Thoracic aorta (tissue), 2 donors: ENCODE measurements around the gene OR2AG1. TPM values are rescaled to one million over a fixed set of nuclear protein-coding genes. Genes with fewer than 3 reads are reported as not detected.
A peak's percentile ranks its signal among the peaks of the same experiment; 100 is the strongest.

Source experiments
- ATAC-seq: fragments of 150-250 bp; one replicate; pipeline ENCODE4 v1.8.0; 2017; ENCODE audit warnings: low read depth; ENCODE audit not compliant: insufficient number of reproducible peaks, low FRiP score
- DNase-seq: peaks from one replicate; pipeline ENCODE4 v3.0.0-alpha.2; 2020; ENCODE audit warnings: low spot score
- H3K27ac ChIP-seq, 2 donors: fragments of 200-600 bp; sonication (generic); 1 replicate in 1 of 2; 2 replicates in 1 of 2; pipeline ENCODE4 v1.5.1; 2016; ENCODE audit warnings: mild to moderate bottlenecking in 2 of 2, moderate library complexity in 2 of 2
- H3K27me3 ChIP-seq: fragments of 200-600 bp; sonication (generic); replicated peaks from 2 replicates; pipeline ENCODE4 v1.6.0; 2016; ENCODE audit warnings: mild to moderate bottlenecking; ENCODE audit not compliant: insufficient read depth
- H3K36me3 ChIP-seq: fragments of 200-600 bp; sonication (generic); one replicate; pipeline ENCODE4 v1.5.1; 2016
- H3K4me1 ChIP-seq, 2 donors: fragments of 200-600 bp; sonication (generic); 1 replicate in 1 of 2; 2 replicates in 1 of 2; pipeline versions ENCODE4 v1.5.1 to v1.6.0; 2016; ENCODE audit warnings: low read depth in 2 of 2, mild to moderate bottlenecking in 1 of 2; ENCODE audit not compliant: control insufficient read depth in 1 of 2
- H3K4me3 ChIP-seq: fragments of 200-600 bp; sonication (generic); 2 replicates; pipeline ENCODE4 v1.5.1; 2016; ENCODE audit warnings: mild to moderate bottlenecking
- H3K9me3 ChIP-seq: fragments of 200-600 bp; sonication (generic); 2 replicates; pipeline ENCODE4 v1.5.1; 2016
- total RNA-seq, 2 donors: library from RNA; depleted of rRNA; stranded (reverse); fragments of >200 nt; gene quantifications; one replicate each; pipeline versions ENCODE4 v1.1.0 to v1.2.3, GENCODE V29; 2016
- TF ChIP-seq, protein P1 (sequence below): fragments of 200-600 bp; sonication (generic); IDR thresholded peaks from one replicate; pipeline ENCODE4 v1.5.1; 2019; ENCODE audit warnings: antibody characterized with exemption

The OR2AG1 gene
- total RNA-seq, 2 donors from 2014 or later = not detected

DNA sequence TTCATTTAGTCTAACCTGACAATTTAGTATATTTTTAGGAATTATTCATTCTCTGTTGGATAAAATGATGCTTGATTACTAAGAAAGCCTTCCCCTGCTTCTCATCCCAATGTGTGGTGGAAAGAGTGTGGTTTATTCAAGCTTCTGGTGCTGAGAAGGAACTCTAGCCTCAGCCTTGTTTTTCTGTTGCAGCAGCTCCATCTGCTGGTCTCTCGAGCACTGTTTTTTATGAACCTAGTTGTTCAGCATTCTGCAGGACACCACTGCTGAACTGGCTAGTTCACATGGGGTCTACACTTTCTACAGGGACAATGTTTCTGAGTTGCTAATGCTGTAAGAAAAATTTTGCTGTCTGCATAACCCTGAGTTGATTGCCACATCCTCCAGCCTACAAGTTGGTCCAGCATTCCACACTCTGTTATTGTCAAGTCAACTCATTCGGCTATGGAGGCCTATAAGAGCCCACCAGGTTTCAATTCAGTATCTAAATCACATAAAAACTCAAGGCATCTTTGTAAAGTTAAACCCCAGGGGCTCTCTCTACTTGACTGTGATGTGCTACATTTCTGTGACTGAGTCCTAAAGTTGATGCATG is 25.4 kb upstream of the OR2AG1 start:
- TF ChIP-seq, protein P1, sequence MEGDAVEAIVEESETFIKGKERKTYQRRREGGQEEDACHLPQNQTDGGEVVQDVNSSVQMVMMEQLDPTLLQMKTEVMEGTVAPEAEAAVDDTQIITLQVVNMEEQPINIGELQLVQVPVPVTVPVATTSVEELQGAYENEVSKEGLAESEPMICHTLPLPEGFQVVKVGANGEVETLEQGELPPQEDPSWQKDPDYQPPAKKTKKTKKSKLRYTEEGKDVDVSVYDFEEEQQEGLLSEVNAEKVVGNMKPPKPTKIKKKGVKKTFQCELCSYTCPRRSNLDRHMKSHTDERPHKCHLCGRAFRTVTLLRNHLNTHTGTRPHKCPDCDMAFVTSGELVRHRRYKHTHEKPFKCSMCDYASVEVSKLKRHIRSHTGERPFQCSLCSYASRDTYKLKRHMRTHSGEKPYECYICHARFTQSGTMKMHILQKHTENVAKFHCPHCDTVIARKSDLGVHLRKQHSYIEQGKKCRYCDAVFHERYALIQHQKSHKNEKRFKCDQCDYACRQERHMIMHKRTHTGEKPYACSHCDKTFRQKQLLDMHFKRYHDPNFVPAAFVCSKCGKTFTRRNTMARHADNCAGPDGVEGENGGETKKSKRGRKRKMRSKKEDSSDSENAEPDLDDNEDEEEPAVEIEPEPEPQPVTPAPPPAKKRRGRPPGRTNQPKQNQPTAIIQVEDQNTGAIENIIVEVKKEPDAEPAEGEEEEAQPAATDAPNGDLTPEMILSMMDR = peak; percentile 29
- Histone ChIP-seq H3K27ac (no peak overlapping the region), H3K4me3 (no peak overlapping the region), H3K9me3 (no peaks in the 10 kb centered on the region), H3K36me3 (no peaks in the 10 kb centered on the region), H3K4me1 (no peaks in the 10 kb centered on the region), H3K27me3 (no peaks in the 10 kb centered on the region)
- no peak for DNase-seq
- ATAC-seq = no peak

DNA sequence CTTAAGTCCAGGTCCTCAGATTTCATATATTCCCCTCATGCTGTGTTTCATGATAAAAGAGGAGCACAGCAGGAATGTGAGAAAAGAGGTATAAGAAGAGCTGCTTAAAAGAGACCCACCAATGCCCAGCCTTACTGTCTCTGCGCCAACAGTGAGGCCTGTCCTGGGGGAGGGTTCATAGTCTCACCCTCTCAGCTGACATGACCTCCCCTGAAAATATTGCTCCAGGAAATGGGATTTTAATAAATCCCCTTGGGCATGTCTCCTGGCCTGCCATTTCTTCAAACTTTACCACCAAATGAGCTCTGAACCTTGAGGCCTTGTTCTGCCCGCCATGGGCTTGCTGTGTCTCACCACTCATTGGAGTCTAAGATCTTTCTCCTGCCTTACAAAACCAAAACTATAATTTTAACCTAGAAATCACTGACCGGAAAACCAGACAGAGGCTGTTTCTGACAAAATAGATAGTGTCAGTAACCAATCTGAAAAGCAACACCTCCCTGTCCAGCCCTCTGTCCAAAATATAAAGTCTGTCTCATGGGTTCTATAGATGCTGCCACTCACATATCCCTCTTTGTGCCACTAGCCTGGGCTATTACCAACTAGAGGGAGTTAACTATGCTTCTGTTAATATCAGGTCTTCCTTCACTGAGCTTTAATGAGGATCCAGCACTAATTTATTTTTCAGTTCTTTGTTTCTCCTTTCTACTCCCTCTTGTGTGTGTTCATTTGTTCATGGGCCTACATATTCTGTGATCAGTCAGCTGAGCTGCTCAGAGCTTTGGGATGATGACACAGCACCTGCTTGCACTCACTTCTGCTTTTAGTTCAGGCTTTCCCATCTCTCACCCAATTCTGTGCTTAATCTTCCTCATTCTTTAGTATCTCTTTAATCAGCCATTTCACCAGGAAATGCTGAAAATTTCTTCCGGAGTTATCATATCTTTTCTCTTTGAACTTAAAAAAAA is 10.6 kb upstream of the OR2AG1 start, which contains the start of gene OR2AG2:
OR2AG2 (minus strand) TSS at position 51 of the 968 bp plus-strand sequence. CDS start 3,019 bp downstream, outside the sequence.
- ATAC-seq (no peak), DNase-seq (no peak)
- H3K9me3 ChIP-seq = no peaks in the 10 kb centered on the region
- no peaks in the 10 kb centered on the region for H3K27me3 ChIP-seq
- TF ChIP-seq, protein P1 = no peak
- no peaks in the 10 kb centered on the region for H3K36me3 ChIP-seq
- no peaks in the 10 kb centered on the region for H3K4me1 ChIP-seq
- peak within 1 kb of the TSS in 1 of 2 donors; percentile 30 for H3K27ac ChIP-seq
- no peak within 1 kb of the TSS for H3K4me3 ChIP-seq

DNA sequence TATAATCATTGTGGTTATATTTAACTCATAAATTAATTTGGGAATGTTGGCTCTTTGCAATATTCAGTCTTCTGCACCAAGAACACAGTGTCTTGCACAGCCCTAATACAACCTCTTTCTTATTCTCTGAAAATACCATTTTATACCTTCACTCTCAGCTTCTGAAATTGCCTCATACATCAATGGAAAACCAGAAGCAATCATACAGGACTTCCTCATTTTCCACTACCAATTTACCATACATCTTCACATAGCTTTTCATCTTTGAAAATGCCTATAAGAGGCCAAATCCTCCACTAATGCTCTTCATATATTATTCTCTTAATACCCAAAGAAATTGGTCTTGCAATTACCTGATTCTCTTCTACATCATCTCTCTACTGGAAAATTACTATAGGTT is 4.3 kb upstream of the OR2AG1 start:
- no peak for ATAC-seq
- Histone ChIP-seq H3K4me3 (no peak overlapping the region), H3K4me1 (no peaks in the 10 kb centered on the region), H3K9me3 (no peaks in the 10 kb centered on the region), H3K27me3 (no peaks in the 10 kb centered on the region), H3K27ac (no peak overlapping the region), H3K36me3 (no peaks in the 10 kb centered on the region)
- TF ChIP-seq, protein P1 = no peak
- DNase-seq = no peak

DNA sequence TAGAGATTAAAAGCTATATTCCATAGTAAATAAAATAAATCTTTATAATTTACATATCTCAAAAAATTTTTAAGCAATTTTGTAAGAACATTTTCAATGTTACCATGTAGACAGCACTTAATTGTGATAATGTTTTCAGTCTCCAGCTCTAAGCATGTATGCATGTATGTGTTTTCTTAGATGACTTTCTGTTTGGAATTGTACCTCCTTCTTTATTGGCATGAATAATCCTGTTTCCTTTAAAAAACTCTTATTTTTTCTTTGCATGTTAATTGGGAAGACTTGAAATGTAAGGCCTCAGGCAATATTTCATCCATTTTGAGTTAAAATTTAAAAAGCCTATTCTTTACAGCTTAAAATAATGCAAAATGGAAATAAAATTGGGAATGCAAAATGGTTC is 2.0 kb upstream of the OR2AG1 start:
- no peaks in the 10 kb centered on the region for H3K4me1 ChIP-seq
- TF ChIP-seq, protein P1 = no peak
- ATAC-seq (no peak), DNase-seq (no peak)
- H3K4me3 ChIP-seq = no peak overlapping the region
- H3K27ac ChIP-seq = no peak overlapping the region
- no peaks in the 10 kb centered on the region for H3K9me3 ChIP-seq
- no peaks in the 10 kb centered on the region for H3K36me3 ChIP-seq
- no peaks in the 10 kb centered on the region for H3K27me3 ChIP-seq

DNA sequence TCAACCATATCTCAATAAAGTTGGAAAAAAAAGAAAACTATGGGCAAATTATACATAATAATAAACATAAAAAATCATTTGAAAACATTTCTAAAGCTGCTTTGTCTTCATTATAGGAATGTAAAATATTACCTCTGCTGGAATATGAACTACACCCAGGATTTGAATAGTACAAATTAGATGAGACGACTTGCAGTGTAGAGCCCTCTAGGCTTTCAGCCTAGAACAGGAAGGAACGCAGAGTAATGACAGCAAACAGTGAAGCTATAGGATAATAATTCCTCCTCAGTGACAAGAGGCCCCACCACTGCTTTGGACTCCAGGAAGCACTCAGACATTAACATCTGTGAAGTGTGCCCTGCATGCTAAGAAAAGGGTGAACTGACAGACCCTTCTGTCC is 7.7 kb downstream of the OR2AG1 start:
- Histone ChIP-seq H3K4me3 (no peak overlapping the region), H3K27me3 (no peaks in the 10 kb centered on the region), H3K9me3 (no peaks in the 10 kb centered on the region), H3K27ac (no peak overlapping the region), H3K4me1 (no peaks in the 10 kb centered on the region), H3K36me3 (no peaks in the 10 kb centered on the region)
- TF ChIP-seq, protein P1 = no peak
- ATAC-seq (no peak), DNase-seq (no peak)
